Thyroid gland (tissue), 4 donors: ENCODE results near the gene GPC6. TPM values are rescaled to one million over a fixed set of nuclear protein-coding genes. Genes with fewer than 3 reads are reported as not detected.

Experiments
- DNase-seq, 2 donors: peaks; one replicate each; pipeline ENCODE4 v3.0.0-alpha.2; 2019
- H3K27ac ChIP-seq, 3 donors: fragments of 200-600 bp; sonication (generic); 1 replicate in 2 of 3; 2 replicates in 1 of 3; pipeline ENCODE4 v1.5.1; 2016 to 2019; ENCODE audit warnings: mild to moderate bottlenecking in 1 of 3, moderate library complexity in 1 of 3
- H3K27me3 ChIP-seq: fragments of 200-600 bp; sonication (generic); one replicate; pipeline ENCODE4 v1.5.1; 2019
- H3K36me3 ChIP-seq, 2 donors: fragments of 200-600 bp; sonication (generic); one replicate each; pipeline ENCODE4 v1.5.1; 2016 to 2019
- H3K4me1 ChIP-seq, 2 donors: fragments of 200-600 bp; sonication (generic); one replicate each; pipeline ENCODE4 v1.5.1; 2017 to 2019
- H3K4me3 ChIP-seq, 3 donors: fragments of 200-600 bp; sonication (generic); replicated peaks in 1 of 3; 1 replicate in 2 of 3; 2 replicates in 1 of 3; pipeline ENCODE4 v1.5.1; 2016; ENCODE audit warnings: mild to moderate bottlenecking in 1 of 3
- H3K9me3 ChIP-seq: fragments of 200-600 bp; sonication (generic); one replicate; pipeline ENCODE4 v1.5.1; 2017
- POLR2A ChIP-seq, 2 donors: fragments of 450-650 bp; IDR thresholded peaks; one replicate each; pipeline ENCODE4 v1.6.1; 2017; ENCODE audit warnings: antibody characterized with exemption in 2 of 2, mild to moderate bottlenecking in 2 of 2, moderate library complexity in 1 of 2
- WGBS, 2 donors: methylation state at CpG; one replicate each; pipeline ENCODE4 v1.1.5; 2017; 5-methylcytosine and 5-hydroxymethylcytosine counted together
- intact Hi-C: fragments of 100-400 bp; cut with DNase I; formaldehyde crosslinking; loops from one replicate; pipeline ENCODE4 v1.15.1; 2023
- total RNA-seq, 4 donors: library from RNA; depleted of rRNA; stranded (reverse); fragments of >200 nt; gene quantifications; one replicate each; pipeline ENCODE4 v1.2.3, GENCODE V29; 2016
- TF ChIP-seq, protein P1 (sequence below), 6 experiments: fragments of 200-600 bp in 3 of 6; fragments of 450-650 bp in 3 of 6; sonication (generic) in 3 of 6; IDR thresholded peaks; one replicate each; pipeline ENCODE4 v1.5.1; 2016 to 2019; ENCODE audit warnings: antibody characterized with exemption in 6 of 6, mild to moderate bottlenecking in 2 of 6, inconsistent platforms in 1 of 6, moderate library complexity in 1 of 6

Gene GPC6
- total RNA-seq, 4 donors from 2014 or later, result 2.8 to 13.4 (median 7.5) TPM

DNA sequence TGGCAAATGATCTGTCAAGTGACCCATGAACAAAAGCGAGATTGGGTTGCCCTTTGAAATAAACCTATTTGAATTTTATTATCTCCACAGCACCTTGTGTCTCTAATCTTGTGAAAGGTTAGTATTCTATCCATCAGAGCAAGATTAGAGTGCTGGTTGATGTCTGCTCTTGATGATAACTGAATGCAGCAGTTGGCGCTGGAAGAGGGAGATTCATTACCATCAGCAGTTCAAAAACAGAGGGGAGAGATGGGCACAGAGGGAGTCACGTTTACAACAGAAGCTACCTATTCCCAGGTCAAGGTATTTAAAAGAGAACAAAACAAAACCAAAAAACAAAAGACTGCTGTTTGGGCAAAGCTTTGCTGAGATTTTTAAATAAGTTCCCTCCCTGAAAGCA, 588.1 kb downstream of the GPC6 start:
- H3K27me3 ChIP-seq, result no peaks in the 10 kb centered on the region
- no peak for DNase-seq
- H3K4me1 ChIP-seq, result no peaks in the 10 kb centered on the region
- no peak for TF ChIP-seq POLR2A (IDR thresholded peaks at IDR 0.05)
- TF ChIP-seq, protein P1, sequence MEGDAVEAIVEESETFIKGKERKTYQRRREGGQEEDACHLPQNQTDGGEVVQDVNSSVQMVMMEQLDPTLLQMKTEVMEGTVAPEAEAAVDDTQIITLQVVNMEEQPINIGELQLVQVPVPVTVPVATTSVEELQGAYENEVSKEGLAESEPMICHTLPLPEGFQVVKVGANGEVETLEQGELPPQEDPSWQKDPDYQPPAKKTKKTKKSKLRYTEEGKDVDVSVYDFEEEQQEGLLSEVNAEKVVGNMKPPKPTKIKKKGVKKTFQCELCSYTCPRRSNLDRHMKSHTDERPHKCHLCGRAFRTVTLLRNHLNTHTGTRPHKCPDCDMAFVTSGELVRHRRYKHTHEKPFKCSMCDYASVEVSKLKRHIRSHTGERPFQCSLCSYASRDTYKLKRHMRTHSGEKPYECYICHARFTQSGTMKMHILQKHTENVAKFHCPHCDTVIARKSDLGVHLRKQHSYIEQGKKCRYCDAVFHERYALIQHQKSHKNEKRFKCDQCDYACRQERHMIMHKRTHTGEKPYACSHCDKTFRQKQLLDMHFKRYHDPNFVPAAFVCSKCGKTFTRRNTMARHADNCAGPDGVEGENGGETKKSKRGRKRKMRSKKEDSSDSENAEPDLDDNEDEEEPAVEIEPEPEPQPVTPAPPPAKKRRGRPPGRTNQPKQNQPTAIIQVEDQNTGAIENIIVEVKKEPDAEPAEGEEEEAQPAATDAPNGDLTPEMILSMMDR (IDR thresholded peaks at IDR 0.05), result no peak
- WGBS, 2 donors, result 73% methylated on average over 3 of the region's 3 CpGs
- H3K36me3 ChIP-seq, result no peaks in the 10 kb centered on the region
- H3K9me3 ChIP-seq, result no peaks in the 10 kb centered on the region
- H3K4me3 ChIP-seq, result no peak overlapping the region
- H3K27ac ChIP-seq, result no peak overlapping the region
- intact Hi-C loops, result no loop called here

DNA sequence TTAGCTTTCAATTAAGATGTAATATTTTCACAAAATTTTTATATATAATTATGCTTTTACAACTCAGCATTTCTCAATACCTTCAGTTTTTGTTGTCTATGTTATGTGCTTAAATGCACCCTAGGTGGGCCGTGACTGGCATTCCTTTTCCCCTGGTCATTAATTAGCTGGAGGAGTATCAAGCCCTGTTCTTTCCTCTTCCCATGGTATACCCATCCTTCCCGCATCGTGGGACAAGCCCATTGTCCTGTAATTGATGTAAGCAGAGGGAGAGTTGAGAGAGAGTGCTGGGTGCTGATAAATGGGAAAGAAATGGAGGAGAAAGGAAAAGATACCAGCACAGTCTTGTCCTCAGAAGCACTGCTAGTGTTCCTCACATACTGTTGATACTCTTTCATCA, 591.7 kb downstream of the GPC6 start:
- intact Hi-C loops, result no loop called here
- TF ChIP-seq, protein P1 (IDR thresholded peaks at IDR 0.05), result no peak
- no peak for TF ChIP-seq POLR2A (IDR thresholded peaks at IDR 0.05)

GRCh38 chr13:93819331-93819890, 592.8 kb downstream of the GPC6 start:
- H3K9me3 ChIP-seq, result no peaks in the 10 kb centered on the region
- H3K36me3 ChIP-seq, result no peaks in the 10 kb centered on the region
- H3K4me3 ChIP-seq, result no peak overlapping the region
- TF ChIP-seq, protein P1 (IDR thresholded peaks at IDR 0.05), result no peak
- TF ChIP-seq POLR2A (IDR thresholded peaks at IDR 0.05), result no peak
- no peak overlapping the region for H3K27ac ChIP-seq
- intact Hi-C loops, result no loop called here
- WGBS, 2 donors, result 92 to 93% methylated on average over 3 of the region's 3 CpGs
- no peak for DNase-seq
- H3K27me3 ChIP-seq, result no peaks in the 10 kb centered on the region
- H3K4me1 ChIP-seq, result no peaks in the 10 kb centered on the region

More for the DNA sequence above, 591.7 kb downstream of the GPC6 start:
- WGBS, 2 donors, result 85 to 90% methylated on average over 3 of the region's 3 CpGs
- no peak overlapping the region for H3K27ac ChIP-seq
- no peaks in the 10 kb centered on the region for H3K4me1 ChIP-seq
- no peaks in the 10 kb centered on the region for H3K27me3 ChIP-seq
- no peaks in the 10 kb centered on the region for H3K36me3 ChIP-seq
- H3K9me3 ChIP-seq, result no peaks in the 10 kb centered on the region
- DNase-seq, result no peak
- no peak overlapping the region for H3K4me3 ChIP-seq

DNA sequence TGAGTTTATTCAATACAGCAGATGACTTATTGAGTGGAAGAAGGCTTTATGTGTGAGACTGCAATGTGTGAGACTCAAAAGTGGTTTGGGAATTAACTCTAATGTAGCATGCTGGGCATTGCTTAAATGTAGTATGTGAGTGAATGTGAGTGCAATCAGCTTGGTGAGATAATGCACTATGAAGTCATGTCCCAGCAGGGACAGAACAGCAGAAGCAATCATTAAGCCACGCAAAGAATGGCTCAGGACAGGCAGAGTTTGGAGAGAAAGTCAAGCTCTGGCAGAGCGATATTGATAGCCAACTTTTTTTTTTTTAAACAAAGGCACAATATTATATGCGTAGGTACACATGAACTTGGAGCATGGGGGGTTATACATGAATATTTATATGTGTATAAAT, 597.7 kb downstream of the GPC6 start:
- no peak for TF ChIP-seq POLR2A (IDR thresholded peaks at IDR 0.05)
- TF ChIP-seq, protein P1 (IDR thresholded peaks at IDR 0.05), result no peak
- no peaks in the 10 kb centered on the region for H3K4me1 ChIP-seq
- H3K36me3 ChIP-seq, result no peaks in the 10 kb centered on the region
- DNase-seq, result no peak
- no peaks in the 10 kb centered on the region for H3K9me3 ChIP-seq
- intact Hi-C loops, result no loop called here
- WGBS, 2 donors, result 89 to 93% methylated on average over 3 of the region's 3 CpGs
- H3K27me3 ChIP-seq, result no peaks in the 10 kb centered on the region
- H3K27ac ChIP-seq, result no peak overlapping the region
- H3K4me3 ChIP-seq, result no peak overlapping the region

GRCh38 chr13:93834051-93834450, 607.4 kb downstream of the GPC6 start:
- Histone ChIP-seq H3K4me1 (no peaks in the 10 kb centered on the region), H3K36me3 (no peaks in the 10 kb centered on the region), H3K27me3 (no peaks in the 10 kb centered on the region), H3K27ac (no peak overlapping the region), H3K4me3 (no peak overlapping the region), H3K9me3 (no peaks in the 10 kb centered on the region)
- intact Hi-C loops, result no loop called here
- DNase-seq, result no peak
- TF ChIP-seq POLR2A (IDR thresholded peaks at IDR 0.05), result no peak
- TF ChIP-seq, protein P1 (IDR thresholded peaks at IDR 0.05), result no peak
- WGBS, 2 donors, result 85% methylated on average over 3 of the region's 3 CpGs
